ENCODE measurements around the gene PPWD1. TPM values are rescaled to one million over a fixed set of nuclear protein-coding genes. Genes with fewer than 3 reads are reported as not detected.

Gene PPWD1
- total RNA-seq, 2 donors from 2014 or later, result 47.0 to 48.6 TPM

DNA sequence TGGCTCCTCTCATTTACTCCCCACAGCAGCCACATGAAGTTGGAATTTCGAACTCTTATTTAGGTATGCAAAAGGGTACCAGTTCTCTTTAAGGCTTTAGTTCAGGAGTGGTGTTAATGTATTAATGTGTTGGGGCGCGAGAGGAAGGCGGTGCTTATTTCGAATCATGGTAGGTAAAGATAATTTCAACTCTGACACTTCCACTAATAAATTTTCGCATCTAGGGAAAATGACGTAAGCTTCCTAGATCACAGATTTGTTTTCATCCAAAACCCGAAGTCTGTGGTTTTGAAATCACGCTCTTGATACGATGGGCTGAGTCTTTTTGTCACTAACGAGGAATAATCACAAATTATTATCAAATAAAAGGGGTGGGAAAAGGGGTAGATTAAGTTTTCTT lies 681 bp downstream of the PPWD1 start:
- no peak for TF ChIP-seq CTCF (conservative IDR thresholded peaks at IDR 0.05)
- Histone ChIP-seq H3K9me3 (ENCODE audit: control insufficient read depth, low read length) (no peaks in the 10 kb centered on the region), H3K9ac (ENCODE audit: extremely low read depth, low read length, poor library complexity, severe bottlenecking) (peak overlapping the region; percentile 95), H3K27ac (ENCODE audit: low read depth, low read length) (no peak overlapping the region), H3K4me1 (ENCODE audit: control insufficient read depth, insufficient read depth, low read length) (no peaks in the 10 kb centered on the region), H3K4me3 (ENCODE audit: low read length) (peak overlapping the region; percentile 99), H3K36me3 (ENCODE audit: control insufficient read depth, insufficient read depth, low read length) (peaks cover 35% of the 10 kb centered on the region), H3K27me3 (ENCODE audit: control insufficient read depth, insufficient read depth, low read length, poor library complexity, severe bottlenecking) (no peaks in the 10 kb centered on the region)
- peak overlapping the region; percentile 84 for H3K4me3 Mint-ChIP-seq
- DNase-seq, result no peak
- WGBS, 2 experiments (ENCODE audit: insufficient coverage in 1 of 2, insufficient read length in 1 of 2), result 24 to 36% methylated on average over 4 to 11 of the region's 11 CpGs
- H3K4me1 Mint-ChIP-seq, result peaks cover 13% of the 10 kb centered on the region
- no peaks in the 10 kb centered on the region for H3K9me3 Mint-ChIP-seq
- peak overlapping the region; percentile 99 for H3K27ac Mint-ChIP-seq
- no peaks in the 10 kb centered on the region for H3K27me3 Mint-ChIP-seq (ENCODE audit: insufficient read depth)
- peaks cover 9% of the 10 kb centered on the region for H3K36me3 Mint-ChIP-seq (ENCODE audit: low read depth)

DNA sequence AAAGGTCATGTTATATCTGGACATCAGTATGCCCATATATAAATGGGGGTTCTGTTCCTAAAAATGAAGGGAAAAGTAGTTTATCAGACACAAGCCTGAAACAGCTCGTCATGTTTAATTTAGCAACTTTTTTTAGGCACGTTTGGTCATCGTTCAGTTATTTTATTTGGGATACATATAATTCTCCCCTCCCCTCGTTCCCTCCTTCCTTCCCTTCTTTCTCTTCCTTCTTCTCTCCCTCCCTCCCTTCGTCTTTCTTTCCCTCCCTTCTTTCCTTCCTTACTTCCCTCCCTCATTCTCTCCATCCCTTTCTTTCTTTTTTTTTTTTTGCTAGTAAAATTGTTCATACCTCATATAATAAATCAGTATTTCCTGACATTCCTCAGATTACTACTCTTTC lies 3.4 kb downstream of the PPWD1 start:
- no peak overlapping the region for H3K27ac ChIP-seq (ENCODE audit: low read depth, low read length)
- peaks cover 41% of the 10 kb centered on the region for H3K36me3 ChIP-seq (ENCODE audit: control insufficient read depth, insufficient read depth, low read length)
- no peak overlapping the region for H3K27ac Mint-ChIP-seq
- H3K27me3 ChIP-seq (ENCODE audit: control insufficient read depth, insufficient read depth, low read length, poor library complexity, severe bottlenecking), result no peaks in the 10 kb centered on the region
- H3K4me1 ChIP-seq (ENCODE audit: control insufficient read depth, insufficient read depth, low read length), result no peaks in the 10 kb centered on the region
- DNase-seq, result no peak
- no peaks in the 10 kb centered on the region for H3K9me3 Mint-ChIP-seq
- H3K9ac ChIP-seq (ENCODE audit: extremely low read depth, low read length, poor library complexity, severe bottlenecking), result no peak overlapping the region
- H3K9me3 ChIP-seq (ENCODE audit: control insufficient read depth, low read length), result no peaks in the 10 kb centered on the region
- H3K4me1 Mint-ChIP-seq, result peaks cover 13% of the 10 kb centered on the region
- no peak overlapping the region for H3K4me3 Mint-ChIP-seq
- TF ChIP-seq CTCF (conservative IDR thresholded peaks at IDR 0.05), result no peak
- H3K4me3 ChIP-seq (ENCODE audit: low read length), result no peak overlapping the region
- 96% methylated on average over 4 to 5 of the region's 5 CpGs for WGBS, 2 experiments (ENCODE audit: insufficient coverage in 1 of 2, insufficient read length in 1 of 2)
- peaks cover 1% of the 10 kb centered on the region for H3K36me3 Mint-ChIP-seq (ENCODE audit: low read depth)
- no peaks in the 10 kb centered on the region for H3K27me3 Mint-ChIP-seq (ENCODE audit: insufficient read depth)

DNA sequence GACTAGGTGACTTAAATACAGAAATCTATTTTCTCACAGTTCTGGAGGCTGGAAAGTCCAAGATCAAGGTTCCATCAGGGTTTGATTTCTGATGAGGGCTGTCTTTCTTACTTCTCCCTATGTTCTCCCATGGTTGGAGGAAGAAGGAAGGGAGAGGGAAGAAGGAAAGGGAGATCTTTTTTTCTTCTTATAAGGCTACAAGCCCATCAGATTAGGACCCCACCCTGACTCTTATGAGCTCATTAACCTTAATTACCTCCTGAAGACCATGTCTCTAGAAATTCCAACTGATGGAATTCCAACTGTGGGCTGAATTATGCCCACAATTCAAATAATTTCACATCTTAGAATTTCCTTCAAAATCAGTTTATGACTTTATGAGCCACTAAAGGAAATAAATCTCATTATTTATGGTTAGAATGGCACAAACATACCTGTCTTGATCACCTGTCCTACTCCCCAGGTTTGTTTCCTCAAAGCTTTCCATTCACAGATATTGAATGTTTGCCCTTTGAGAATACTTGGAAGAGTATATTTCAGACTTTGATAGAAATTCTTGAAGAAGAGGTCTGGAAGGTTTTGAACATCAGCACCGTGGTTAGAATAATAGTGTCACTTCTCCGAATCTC lies 7.6 kb downstream of the PPWD1 start:
- H3K9me3 ChIP-seq (ENCODE audit: control insufficient read depth, low read length), result no peaks in the 10 kb centered on the region
- no peak overlapping the region for H3K4me3 ChIP-seq (ENCODE audit: low read length)
- WGBS, 2 experiments (ENCODE audit: insufficient coverage in 1 of 2, insufficient read length in 1 of 2), result 98 to 100% methylated on average over 2 of the region's 2 CpGs
- Mint-ChIP-seq H3K27ac (no peak overlapping the region), H3K9me3 (no peaks in the 10 kb centered on the region), H3K36me3 (ENCODE audit: low read depth) (peaks cover 22% of the 10 kb centered on the region), H3K27me3 (ENCODE audit: insufficient read depth) (no peaks in the 10 kb centered on the region), H3K4me1 (peaks cover 3% of the 10 kb centered on the region), H3K4me3 (no peak overlapping the region)
- no peak overlapping the region for H3K27ac ChIP-seq (ENCODE audit: low read depth, low read length)
- H3K36me3 ChIP-seq (ENCODE audit: control insufficient read depth, insufficient read depth, low read length), result peaks cover 72% of the 10 kb centered on the region
- DNase-seq, result no peak
- no peaks in the 10 kb centered on the region for H3K27me3 ChIP-seq (ENCODE audit: control insufficient read depth, insufficient read depth, low read length, poor library complexity, severe bottlenecking)
- TF ChIP-seq CTCF (conservative IDR thresholded peaks at IDR 0.05), result no peak
- H3K4me1 ChIP-seq (ENCODE audit: control insufficient read depth, insufficient read depth, low read length), result no peaks in the 10 kb centered on the region
- H3K9ac ChIP-seq (ENCODE audit: extremely low read depth, low read length, poor library complexity, severe bottlenecking), result no peak overlapping the region

All from endodermal cell (in vitro differentiated cells).